ENCODE measurements around the gene BABAM2. TPM values are rescaled to one million over a fixed set of nuclear protein-coding genes. Genes with fewer than 3 reads are reported as not detected.

The BABAM2 gene
- total and polyA plus RNA-seq, 9 of the 15 experiments (the other 6 are each of a cell fraction or from before 2014, with no cell fraction given) = 10.9 to 37.4 (median 25.6) TPM

DNA sequence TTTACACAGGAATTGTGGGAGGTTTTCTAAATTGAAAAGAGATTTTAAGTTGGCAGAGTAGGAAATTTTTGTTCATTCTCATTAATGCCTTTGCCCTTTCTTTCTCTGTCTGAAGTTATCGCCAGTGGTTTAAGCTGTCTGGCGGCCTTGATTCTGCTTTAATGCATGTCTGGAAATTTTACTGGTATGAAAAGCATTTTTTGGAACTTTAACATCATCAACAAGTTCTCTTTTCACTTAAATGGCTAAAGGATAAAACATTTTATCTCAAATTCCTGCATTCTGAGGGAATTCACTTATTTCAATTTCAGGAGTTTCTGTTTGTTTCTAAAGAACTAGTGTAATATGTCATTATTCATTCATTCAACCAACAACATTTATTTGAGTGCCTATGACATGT, 268.3 kb downstream of the BABAM2 start (continued):
- TF ChIP-seq, protein P1, sequence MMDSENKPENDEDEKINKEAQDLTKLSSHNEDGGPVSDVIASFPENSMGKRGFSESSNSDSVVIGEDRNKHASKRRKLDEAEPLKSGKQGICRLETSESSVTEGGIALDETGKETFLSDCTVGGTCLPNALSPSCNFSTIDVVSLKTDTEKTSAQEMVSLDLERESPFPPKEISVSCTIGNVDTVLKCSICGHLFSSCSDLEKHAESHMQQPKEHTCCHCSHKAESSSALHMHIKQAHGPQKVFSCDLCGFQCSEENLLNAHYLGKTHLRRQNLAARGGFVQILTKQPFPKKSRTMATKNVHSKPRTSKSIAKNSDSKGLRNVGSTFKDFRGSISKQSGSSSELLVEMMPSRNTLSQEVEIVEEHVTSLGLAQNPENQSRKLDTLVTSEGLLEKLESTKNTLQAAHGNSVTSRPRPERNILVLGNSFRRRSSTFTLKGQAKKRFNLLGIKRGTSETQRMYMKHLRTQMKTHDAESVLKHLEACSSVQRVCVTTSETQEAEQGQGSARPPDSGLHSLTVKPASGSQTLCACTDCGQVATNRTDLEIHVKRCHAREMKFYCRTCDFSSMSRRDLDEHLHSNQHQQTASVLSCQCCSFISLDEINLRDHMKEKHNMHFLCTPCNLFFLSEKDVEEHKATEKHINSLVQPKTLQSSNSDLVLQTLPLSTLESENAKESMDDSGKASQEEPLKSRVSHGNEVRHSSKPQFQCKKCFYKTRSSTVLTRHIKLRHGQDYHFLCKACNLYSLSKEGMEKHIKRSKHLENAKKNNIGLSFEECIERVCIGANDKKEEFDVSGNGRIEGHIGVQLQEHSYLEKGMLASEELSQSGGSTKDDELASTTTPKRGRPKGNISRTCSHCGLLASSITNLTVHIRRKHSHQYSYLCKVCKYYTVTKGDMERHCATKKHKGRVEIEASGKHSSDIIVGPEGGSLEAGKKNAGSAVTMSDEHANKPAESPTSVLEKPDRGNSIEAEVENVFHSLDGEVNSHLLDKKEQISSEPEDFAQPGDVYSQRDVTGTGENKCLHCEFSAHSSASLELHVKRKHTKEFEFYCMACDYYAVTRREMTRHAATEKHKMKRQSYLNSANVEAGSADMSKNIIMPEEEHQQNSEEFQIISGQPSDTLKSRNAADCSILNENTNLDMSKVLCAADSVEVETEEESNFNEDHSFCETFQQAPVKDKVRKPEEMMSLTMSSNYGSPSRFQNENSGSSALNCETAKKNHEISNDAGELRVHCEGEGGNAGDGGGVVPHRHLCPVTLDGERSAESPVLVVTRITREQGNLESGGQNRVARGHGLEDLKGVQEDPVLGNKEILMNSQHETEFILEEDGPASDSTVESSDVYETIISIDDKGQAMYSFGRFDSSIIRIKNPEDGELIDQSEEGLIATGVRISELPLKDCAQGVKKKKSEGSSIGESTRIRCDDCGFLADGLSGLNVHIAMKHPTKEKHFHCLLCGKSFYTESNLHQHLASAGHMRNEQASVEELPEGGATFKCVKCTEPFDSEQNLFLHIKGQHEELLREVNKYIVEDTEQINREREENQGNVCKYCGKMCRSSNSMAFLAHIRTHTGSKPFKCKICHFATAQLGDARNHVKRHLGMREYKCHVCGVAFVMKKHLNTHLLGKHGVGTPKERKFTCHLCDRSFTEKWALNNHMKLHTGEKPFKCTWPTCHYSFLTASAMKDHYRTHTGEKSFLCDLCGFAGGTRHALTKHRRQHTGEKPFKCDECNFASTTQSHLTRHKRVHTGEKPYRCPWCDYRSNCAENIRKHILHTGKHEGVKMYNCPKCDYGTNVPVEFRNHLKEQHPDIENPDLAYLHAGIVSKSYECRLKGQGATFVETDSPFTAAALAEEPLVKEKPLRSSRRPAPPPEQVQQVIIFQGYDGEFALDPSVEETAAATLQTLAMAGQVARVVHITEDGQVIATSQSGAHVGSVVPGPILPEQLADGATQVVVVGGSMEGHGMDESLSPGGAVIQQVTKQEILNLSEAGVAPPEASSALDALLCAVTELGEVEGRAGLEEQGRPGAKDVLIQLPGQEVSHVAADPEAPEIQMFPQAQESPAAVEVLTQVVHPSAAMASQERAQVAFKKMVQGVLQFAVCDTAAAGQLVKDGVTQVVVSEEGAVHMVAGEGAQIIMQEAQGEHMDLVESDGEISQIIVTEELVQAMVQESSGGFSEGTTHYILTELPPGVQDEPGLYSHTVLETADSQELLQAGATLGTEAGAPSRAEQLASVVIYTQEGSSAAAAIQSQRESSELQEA (IDR thresholded peaks at IDR 0.05; ENCODE audit: low read depth) = no peak
- TF ChIP-seq HNRNPK (IDR thresholded peaks at IDR 0.05; ENCODE audit: low read depth, low read length, poor library complexity, severe bottlenecking) (no peak), ZNF780A (CRISPR knock-in tag; IDR thresholded peaks at IDR 0.05) (no peak), C11orf30 (IDR thresholded peaks at IDR 0.05; ENCODE audit: low read depth) (no peak), HEY1 (CRISPR knock-in tag; IDR thresholded peaks at IDR 0.05; ENCODE audit: borderline replicate concordance) (no peak), ZNF668 (CRISPR knock-in tag; IDR thresholded peaks at IDR 0.05) (no peak), POLR2AphosphoS2 (IDR thresholded peaks at IDR 0.05; ENCODE audit: low read length) (no peak)
- TF ChIP-seq, protein P2, sequence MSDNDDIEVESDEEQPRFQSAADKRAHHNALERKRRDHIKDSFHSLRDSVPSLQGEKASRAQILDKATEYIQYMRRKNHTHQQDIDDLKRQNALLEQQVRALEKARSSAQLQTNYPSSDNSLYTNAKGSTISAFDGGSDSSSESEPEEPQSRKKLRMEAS (CRISPR knock-in tag; IDR thresholded peaks at IDR 0.05) = no peak
- TF ChIP-seq, protein P3, sequence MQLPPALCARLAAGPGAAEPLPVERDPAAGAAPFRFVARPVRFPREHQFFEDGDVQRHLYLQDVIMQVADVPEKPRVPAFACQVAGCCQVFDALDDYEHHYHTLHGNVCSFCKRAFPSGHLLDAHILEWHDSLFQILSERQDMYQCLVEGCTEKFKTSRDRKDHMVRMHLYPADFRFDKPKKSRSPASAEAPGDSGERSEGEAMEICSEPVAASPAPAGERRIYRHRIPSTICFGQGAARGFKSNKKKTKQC (CRISPR knock-in tag; IDR thresholded peaks at IDR 0.05) = no peak
- TF ChIP-seq, protein P4, sequence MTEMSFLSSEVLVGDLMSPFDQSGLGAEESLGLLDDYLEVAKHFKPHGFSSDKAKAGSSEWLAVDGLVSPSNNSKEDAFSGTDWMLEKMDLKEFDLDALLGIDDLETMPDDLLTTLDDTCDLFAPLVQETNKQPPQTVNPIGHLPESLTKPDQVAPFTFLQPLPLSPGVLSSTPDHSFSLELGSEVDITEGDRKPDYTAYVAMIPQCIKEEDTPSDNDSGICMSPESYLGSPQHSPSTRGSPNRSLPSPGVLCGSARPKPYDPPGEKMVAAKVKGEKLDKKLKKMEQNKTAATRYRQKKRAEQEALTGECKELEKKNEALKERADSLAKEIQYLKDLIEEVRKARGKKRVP (CRISPR knock-in tag; IDR thresholded peaks at IDR 0.05) = no peak
